Gastrocnemius medialis (tissue), 4 donors: ENCODE data around the gene PPP1R14C. TPM values are rescaled to one million over a fixed set of nuclear protein-coding genes. Genes with fewer than 3 reads are reported as not detected.

Source experiments
- ATAC-seq, 2 donors: fragments of 150-250 bp; one replicate each; pipeline ENCODE4 v1.9.1; 2016
- DNase-seq, 2 donors: peaks; one replicate each; pipeline ENCODE4 v3.0.0-alpha.2; 2019
- H3K27ac ChIP-seq, 4 donors: fragments of 200-600 bp; sonication (generic); 1 replicate in 1 of 4; 2 replicates in 3 of 4; pipeline ENCODE4 v1.5.1; 2016 to 2018; ENCODE audit warnings: mild to moderate bottlenecking in 2 of 4, moderate library complexity in 1 of 4
- H3K27me3 ChIP-seq, 3 donors: fragments of 200-600 bp; sonication (generic) in 2 of 3; 1 replicate in 1 of 3; 2 replicates in 2 of 3; pipeline versions ENCODE4 v1.5.1 to v1.6.0; 2016 to 2019; ENCODE audit warnings: mild to moderate bottlenecking in 1 of 3, moderate library complexity in 1 of 3
- H3K36me3 ChIP-seq, 2 donors: fragments of 200-600 bp; sonication (generic) in 1 of 2; one replicate each; pipeline ENCODE4 v1.5.1; 2017 to 2018
- H3K4me1 ChIP-seq, 2 donors: fragments of 200-600 bp; sonication (generic) in 1 of 2; one replicate each; pipeline ENCODE4 v1.5.1; 2016 to 2017; ENCODE audit warnings: mild to moderate bottlenecking in 2 of 2
- H3K4me3 ChIP-seq, 4 donors: fragments of 200-600 bp; sonication (generic) in 3 of 4; 1 replicate in 1 of 4; 2 replicates in 3 of 4; pipeline ENCODE4 v1.5.1; 2016 to 2019; ENCODE audit warnings: mild to moderate bottlenecking in 2 of 4
- H3K9me3 ChIP-seq, 3 donors: fragments of 200-600 bp; sonication (generic) in 2 of 3; 1 replicate in 1 of 3; 2 replicates in 2 of 3; pipeline ENCODE4 v1.5.1; 2016 to 2019
- CTCF ChIP-seq, 5 experiments: fragments of 450-650 bp in 3 of 5; fragments of 200-600 bp in 2 of 5; sonication (generic) in 2 of 5; IDR thresholded peaks in 4 of 5; conservative IDR thresholded peaks in 1 of 5; 1 replicate in 4 of 5; 2 replicates in 1 of 5; pipeline ENCODE4 v1.5.1; 2016 to 2019; ENCODE audit warnings: antibody characterized with exemption in 5 of 5, mild to moderate bottlenecking in 3 of 5, moderate library complexity in 3 of 5
- POLR2A ChIP-seq, 2 donors: fragments of 450-650 bp; IDR thresholded peaks; one replicate each; pipeline ENCODE4 v1.6.1; 2017; ENCODE audit warnings: antibody characterized with exemption in 2 of 2, mild to moderate bottlenecking in 2 of 2, moderate library complexity in 2 of 2
- in situ Hi-C, 4 donors: fragments of 200-750 bp; cut with MboI; loops; one replicate each; pipeline versions ENCODE4 v1.15.0 to v1.8.0; 2017; ENCODE audit warnings: low sequenced_read_pairs in 4 of 4
- intact Hi-C: fragments of 100-400 bp; cut with DNase I; formaldehyde crosslinking; loops from one replicate; pipeline ENCODE4 v1.15.1; 2023; ENCODE audit warnings: low total_unique reads
- total RNA-seq, 4 donors: library from RNA; depleted of rRNA; stranded (reverse); fragments of >200 nt; gene quantifications; one replicate each; pipeline versions ENCODE4 v1.1.0 to v1.2.3, GENCODE V29; 2016

Gene PPP1R14C
- total RNA-seq, 4 donors from 2014 or later: 14.9 to 37.0 (median 21.7) TPM

GRCh38 chr6:150203871-150204545 lies 61.2 kb downstream of the PPP1R14C start:
- no peak for TF ChIP-seq CTCF (IDR thresholded peaks at IDR 0.05 in 4 of 5, conservative IDR thresholded peaks at IDR 0.05 in 1 of 5)
- TF ChIP-seq POLR2A (IDR thresholded peaks at IDR 0.05): no peak
- Histone ChIP-seq H3K9me3 (no peaks in the 10 kb centered on the region), H3K36me3 (no peaks in the 10 kb centered on the region), H3K4me1 (peaks cover 10 to 30% of the 10 kb centered on the region in 2 donors), H3K27ac (peak overlapping the region; percentile 55 to 75 (median 56)), H3K27me3 (no peaks in the 10 kb centered on the region), H3K4me3 (peak overlapping the region; percentile 28 to 52 (median 44))
- peak; percentile 60 to 67 for ATAC-seq
- peak in 1 of 2 donors; percentile 62 for DNase-seq
- intact Hi-C loops (no loop called here), in situ Hi-C loops (no loop called here)

- Histone ChIP-seq H3K27me3 (no peaks in the 10 kb centered on the region), H3K27ac (peak overlapping the region; percentile 55 to 75 (median 56)), H3K9me3 (no peaks in the 10 kb centered on the region), H3K4me1 (peaks cover 13 to 30% of the 10 kb centered on the region in 2 donors), H3K4me3 (peak overlapping the region; percentile 28 to 52 (median 44)), H3K36me3 (no peaks in the 10 kb centered on the region)
- TF ChIP-seq CTCF (IDR thresholded peaks at IDR 0.05 in 4 of 5, conservative IDR thresholded peaks at IDR 0.05 in 1 of 5) (no peak), POLR2A (IDR thresholded peaks at IDR 0.05) (no peak)
- in situ Hi-C loops (no loop called here), intact Hi-C loops (no loop called here)
- peak; percentile 43 to 85 for DNase-seq
- peak; percentile 49 to 78 for ATAC-seq
Observed at GRCh38 chr6:150204705-150205472, 62.0 kb downstream of the PPP1R14C start.

GRCh38 chr6:150207931-150208570 lies 65.2 kb downstream of the PPP1R14C start:
- H3K4me3 ChIP-seq: no peak overlapping the region
- H3K36me3 ChIP-seq: no peaks in the 10 kb centered on the region
- H3K27me3 ChIP-seq: no peaks in the 10 kb centered on the region
- H3K27ac ChIP-seq: peak overlapping the region; percentile 66 to 81 (median 74)
- TF ChIP-seq CTCF (IDR thresholded peaks at IDR 0.05 in 4 of 5, conservative IDR thresholded peaks at IDR 0.05 in 1 of 5): no peak
- H3K4me1 ChIP-seq: peaks cover 10 to 20% of the 10 kb centered on the region in 2 donors
- ATAC-seq (no peak), DNase-seq (no peak)
- intact Hi-C loops (loop anchor here (2.0 kb wide), 1 partner anchor 43 kb away; no protein-coding TSS in a partner anchor), in situ Hi-C loops (no loop called here)
- no peaks in the 10 kb centered on the region for H3K9me3 ChIP-seq

GRCh38 chr6:150208611-150209352 lies 65.9 kb downstream of the PPP1R14C start:
- peak overlapping the region; percentile 66 to 81 (median 74) for H3K27ac ChIP-seq
- peak; percentile 49 to 76 for ATAC-seq
- intact Hi-C loops: no loop called here

More at GRCh38 chr6:150208611-150209352, 65.9 kb downstream of the PPP1R14C start:
- Histone ChIP-seq H3K27me3 (no peaks in the 10 kb centered on the region), H3K4me1 (peaks cover 8 to 13% of the 10 kb centered on the region in 2 donors), H3K4me3 (no peak overlapping the region), H3K9me3 (no peaks in the 10 kb centered on the region), H3K36me3 (no peaks in the 10 kb centered on the region)
- DNase-seq: peak; percentile 23 to 27
- no peak for TF ChIP-seq CTCF (IDR thresholded peaks at IDR 0.05 in 4 of 5, conservative IDR thresholded peaks at IDR 0.05 in 1 of 5)
- no peak for TF ChIP-seq POLR2A (IDR thresholded peaks at IDR 0.05)
- in situ Hi-C loops: no loop called here
